HG03432 (cell line): ENCODE results near the gene ZMYND12.
A peak's percentile ranks its signal among the peaks of the same experiment; 100 is the strongest.
"Not testable (repeated sequence)": the region's sequence is repeated elsewhere in the genome, so short reads cannot be mapped to it uniquely, and the experiment has no call there.

Source experiments
- ATAC-seq: cut with Tn5 transposase; IDR thresholded peaks from one replicate; pipeline ENCODE4 v1.9.1; 2021; ENCODE audit warnings: mild to moderate bottlenecking, moderate library complexity; ENCODE audit not compliant: unreplicated experiment

The ZMYND12 gene

DNA sequence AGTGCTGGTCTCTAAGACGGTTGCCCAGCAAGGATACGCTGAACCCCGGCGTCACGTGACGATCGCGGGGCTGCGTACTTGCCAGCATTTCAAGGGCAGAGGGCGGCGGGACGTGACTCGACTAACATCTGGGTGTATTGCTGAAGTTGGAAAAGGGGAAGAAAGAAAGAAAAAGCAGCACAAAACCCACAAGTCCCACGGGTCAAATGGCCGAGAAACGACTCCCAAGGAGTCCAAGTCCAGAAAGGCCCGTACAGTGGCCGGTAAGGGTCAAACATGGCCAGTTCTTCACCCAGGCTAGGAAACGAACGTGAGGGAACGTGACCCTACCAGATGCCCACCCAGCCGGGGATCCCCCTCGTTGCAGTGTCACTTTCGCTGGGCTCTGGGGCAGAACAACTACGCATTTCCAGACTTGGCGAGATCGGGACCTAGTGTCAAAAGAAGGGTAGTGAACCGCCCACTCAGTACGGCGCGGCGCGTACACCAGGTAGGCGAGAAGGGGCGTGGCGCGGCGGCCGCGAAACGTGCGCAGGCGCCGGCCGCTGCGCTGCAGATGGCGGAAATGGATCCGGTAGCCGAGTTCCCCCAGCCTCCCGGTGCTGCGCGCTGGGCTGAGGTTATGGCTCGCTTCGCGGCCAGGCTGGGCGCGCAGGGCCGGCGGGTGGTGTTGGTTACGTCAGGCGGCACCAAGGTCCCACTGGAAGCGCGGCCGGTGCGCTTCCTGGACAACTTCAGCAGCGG, at the start of gene ZMYND12, which contains the start of gene PPCS:
TSS of gene ZMYND12 (minus strand) at position 13 of the 744 bp plus-strand sequence. CDS start 25 bp downstream, outside the sequence.
TSS of gene PPCS (plus strand) at position 534 of the 744 bp plus-strand sequence. CDS start at position 557, 23 bp downstream.
- peak; percentile 87 for ATAC-seq

- ATAC-seq, result no peak
These were observed 48.8 kb upstream of the ZMYND12 start for GRCh38 chr1:42504535-42505128.

GRCh38 chr1:42502031-42502430, 46.2 kb upstream of the ZMYND12 start:
- ATAC-seq, result not testable (repeated sequence)

DNA sequence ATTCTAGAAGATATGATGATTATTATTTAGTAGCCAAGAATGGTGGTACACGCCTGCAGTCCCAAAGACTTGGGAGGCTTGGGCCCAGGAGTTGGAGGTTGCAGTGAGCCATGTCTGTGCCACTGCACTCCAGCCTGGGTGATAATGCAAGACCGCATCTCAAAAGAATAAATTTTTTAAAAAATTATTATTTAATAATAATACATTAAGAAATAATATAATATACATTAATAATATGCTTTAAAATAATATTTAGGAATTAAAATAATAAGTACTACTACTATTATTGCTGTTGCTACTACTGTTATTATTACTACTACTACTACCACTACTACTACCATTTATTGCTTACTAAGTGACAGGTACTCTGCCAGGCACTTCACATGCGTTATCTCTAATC, 34.4 kb upstream of the ZMYND12 start:
- ATAC-seq, result no peak

GRCh38 chr1:42484382-42484781, 28.6 kb upstream of the ZMYND12 start:
- no peak for ATAC-seq

DNA sequence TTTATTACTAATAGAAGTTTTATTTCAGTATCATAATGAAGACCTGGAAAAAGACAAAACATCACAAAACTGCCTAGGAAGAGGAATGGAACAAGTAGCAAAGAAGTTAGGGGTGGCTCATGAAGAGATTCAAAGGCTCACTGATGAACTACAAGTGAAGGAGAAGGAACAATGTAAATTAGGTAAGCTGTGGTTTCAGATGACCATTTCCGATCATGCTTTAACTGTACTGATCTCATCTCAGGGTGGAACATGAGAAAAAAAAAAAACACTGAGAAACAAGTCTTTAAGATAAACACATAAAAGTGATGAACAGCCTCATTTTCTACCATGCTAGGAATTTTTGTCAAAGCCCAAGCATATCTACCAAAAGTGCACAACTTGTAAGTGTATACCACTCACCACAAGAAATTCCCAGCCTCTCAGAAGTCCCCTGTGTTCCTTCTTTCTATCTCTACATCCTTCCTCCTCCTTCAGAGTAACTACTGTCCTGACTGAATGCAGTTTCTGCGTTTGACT, 26.9 kb upstream of the ZMYND12 start:
- no peak for ATAC-seq

- ATAC-seq, result no peak
These were observed 25.1 kb upstream of the ZMYND12 start for GRCh38 chr1:42480921-42481320.

DNA sequence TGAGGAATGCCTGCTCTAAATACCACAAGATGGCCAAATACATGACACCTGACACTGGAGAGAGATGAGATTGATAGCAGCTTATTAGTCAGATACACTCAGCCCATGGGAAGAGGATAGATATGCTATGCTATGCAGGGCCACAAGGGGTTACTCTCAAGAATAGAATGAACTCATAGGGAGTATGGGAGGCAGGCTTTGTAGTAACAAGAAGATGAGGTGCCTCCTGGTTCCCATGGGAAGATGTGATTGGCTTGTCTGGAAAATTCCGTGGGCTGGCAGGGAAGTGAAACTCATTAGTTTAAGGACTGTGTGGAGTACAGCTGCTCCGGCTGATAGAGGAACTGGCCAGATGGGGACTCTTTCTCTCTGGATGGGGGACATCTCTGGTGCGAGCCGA, 23.8 kb upstream of the ZMYND12 start:
- no peak for ATAC-seq

GRCh38 chr1:42477775-42478174, 22.0 kb upstream of the ZMYND12 start:
- no peak for ATAC-seq

DNA sequence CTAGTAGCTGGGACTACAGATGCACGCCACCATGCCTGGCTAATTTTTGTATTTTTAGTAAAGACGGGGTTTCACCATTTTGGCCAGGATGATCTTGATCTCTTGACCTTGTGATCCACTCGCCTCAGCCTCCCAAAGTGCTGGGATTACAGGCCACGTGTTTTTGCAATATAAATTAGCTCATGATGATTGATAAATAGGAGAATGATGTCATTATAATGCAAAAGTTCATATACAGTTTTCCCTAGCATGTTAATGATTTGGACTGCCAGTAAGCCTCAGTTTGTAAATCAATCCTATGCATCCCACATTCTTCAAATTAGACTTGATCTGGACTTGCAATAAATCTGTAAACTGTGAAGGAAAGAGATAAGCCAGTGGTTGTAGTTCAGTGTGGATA, 21.5 kb upstream of the ZMYND12 start:
- not testable (repeated sequence) for ATAC-seq

- ATAC-seq, result no peak
These were observed 20.8 kb upstream of the ZMYND12 start for GRCh38 chr1:42476605-42477004.

DNA sequence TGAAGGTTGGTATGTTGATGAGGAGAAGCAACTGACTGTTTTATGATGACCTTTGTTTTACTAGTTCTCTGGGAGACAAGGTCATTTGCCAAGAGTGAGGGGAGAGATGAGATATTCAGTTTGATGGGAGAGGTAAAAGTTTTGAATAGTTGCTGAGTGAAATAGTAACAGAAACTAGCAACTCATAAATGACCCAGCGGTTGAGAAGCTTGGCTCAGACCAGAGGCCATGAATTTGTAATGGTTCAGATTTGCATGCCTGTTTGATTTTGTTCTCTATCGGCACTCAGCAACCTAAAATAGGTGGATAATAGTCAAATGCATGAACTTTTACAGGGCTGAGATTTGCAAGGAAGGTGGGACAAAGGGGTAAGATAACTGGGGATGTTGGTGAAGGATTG, 13.9 kb upstream of the ZMYND12 start:
- ATAC-seq, result no peak

GRCh38 chr1:42466030-42466429, 10.2 kb upstream of the ZMYND12 start:
- no peak for ATAC-seq

DNA sequence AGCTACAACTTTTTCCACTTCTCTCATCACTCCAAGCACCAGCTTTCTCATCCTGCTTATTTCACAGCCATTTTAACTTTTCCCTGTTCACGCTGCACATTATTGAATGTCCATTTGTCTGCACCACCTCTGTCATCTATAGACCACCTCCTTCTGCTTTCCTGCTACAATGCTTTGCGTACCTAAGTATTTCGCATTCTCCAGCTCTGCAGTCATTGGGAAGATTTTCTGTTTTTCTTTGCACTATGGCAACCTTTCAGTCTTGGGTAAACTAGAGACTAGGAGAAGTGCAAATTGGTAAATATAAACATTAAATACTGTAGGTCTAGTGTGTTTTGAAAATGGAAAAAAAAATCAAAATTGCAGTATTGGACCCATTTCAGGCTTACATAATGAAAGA, 8.1 kb upstream of the ZMYND12 start:
- no peak for ATAC-seq

DNA sequence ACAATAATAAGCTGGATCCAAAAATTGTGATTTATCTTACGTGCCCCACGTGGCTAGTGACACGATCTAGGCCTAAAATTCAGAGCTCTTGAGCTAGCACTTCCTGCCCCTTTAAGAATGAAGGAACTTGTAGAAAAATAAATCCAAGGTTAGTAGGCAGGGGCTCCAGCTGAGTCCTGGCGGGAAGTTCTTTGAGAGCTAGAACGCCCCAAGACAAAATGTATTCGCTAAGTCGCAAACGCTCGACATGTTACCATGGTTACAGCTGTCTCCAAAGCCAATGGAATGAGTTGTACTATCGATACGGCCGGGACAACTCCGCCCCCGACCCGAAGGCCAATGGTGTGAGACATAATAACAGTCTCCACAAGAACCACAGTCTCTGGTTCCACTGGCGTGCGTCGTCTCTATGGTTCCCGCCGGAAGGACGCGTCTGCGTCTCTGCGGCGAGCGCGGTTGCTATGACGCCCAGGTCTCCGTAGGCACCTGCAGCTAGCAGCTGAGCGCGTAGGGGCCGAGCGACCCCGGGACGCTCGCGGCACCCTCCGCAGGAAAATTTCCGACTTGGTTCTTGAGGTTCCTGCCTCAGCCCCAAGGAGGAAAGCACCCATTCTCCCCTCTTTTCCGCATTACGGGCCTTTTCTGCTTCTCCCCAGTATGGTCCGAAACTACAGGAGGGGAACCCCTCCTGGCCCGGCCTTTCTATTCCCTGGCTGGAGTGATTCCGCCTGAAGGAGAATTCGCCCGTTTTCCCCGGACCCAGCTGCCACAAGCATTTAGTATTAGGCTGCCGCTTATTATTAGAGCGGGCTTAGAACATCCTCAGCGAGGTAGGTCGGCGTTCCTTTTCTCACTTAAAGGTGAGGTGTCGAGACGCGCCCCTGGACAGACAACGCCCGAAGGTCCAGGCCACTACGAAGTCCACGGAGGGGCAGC, 7.3 kb upstream of the ZMYND12 start, which contains the start of gene CCDC30:
TSS of gene CCDC30 (plus strand) at position 459 of the 936 bp plus-strand sequence. CDS start 17,266 bp downstream, outside the sequence.
- peak; percentile 98 for ATAC-seq

- ATAC-seq, result no peak
These were observed 5.4 kb upstream of the ZMYND12 start for GRCh38 chr1:42461196-42461595.

DNA sequence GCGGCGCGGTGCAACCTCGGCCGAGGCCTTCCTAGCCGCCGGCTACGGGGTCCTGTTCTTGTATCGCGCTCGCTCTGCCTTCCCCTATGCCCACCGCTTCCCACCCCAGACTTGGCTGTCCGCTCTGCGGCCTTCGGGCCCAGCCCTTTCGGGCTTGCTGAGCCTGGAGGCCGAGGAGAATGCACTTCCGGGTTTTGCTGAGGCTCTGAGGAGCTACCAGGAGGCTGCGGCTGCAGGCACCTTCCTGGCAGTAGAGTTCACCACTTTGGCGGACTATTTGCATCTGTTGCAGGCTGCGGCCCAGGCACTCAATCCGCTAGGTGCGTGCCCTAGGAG, 900 bp upstream of the ZMYND12 start:
- peak; percentile 55 for ATAC-seq

- no peak for ATAC-seq
These were observed 1.4 kb downstream of the ZMYND12 start for GRCh38 chr1:42454403-42454802.

DNA sequence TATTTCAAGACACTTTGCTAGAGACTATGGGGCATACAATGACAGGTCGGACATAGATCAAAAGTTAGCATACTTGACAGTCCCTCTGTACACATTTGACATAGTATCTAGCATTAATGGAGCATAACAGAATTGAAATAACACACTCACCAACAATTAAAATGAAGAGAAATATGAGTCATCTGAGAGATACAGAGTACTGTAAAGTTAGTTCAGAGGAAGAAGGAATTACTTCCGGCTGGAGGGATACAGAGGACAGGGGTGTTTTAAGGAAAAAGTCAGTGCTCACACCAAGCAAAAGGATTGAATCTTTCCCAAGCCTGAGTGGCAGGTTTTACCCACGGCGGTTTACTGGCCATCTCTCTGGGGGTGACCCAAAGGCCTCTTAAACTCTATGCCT, 2.4 kb downstream of the ZMYND12 start:
- ATAC-seq, result no peak

GRCh38 chr1:42450061-42450460, 5.8 kb downstream of the ZMYND12 start:
- no peak for ATAC-seq

DNA sequence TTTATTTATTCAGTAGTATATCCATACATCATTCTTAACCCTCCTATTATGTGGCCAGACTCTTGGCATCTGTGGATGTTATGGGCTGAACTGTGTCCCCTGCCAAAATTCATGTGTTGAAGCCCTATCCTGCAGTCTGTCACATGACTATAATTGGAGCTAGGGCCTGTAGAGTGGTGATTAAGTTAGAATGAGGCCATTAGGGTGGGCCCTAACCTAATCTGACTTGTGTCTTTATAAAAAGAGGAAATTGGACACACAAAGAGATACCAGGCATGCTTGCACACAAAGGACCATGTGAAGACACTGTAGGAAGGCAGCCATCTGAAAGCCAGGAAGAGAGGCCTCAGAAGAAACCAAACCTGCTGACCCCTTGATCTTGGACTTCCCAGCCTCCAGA, 6.6 kb downstream of the ZMYND12 start:
- no peak for ATAC-seq
